Dermis microvascular lymphatic vessel endothelial cell (primary cell): Measurements from ENCODE around the gene OLIG1. TPM values are rescaled to one million over a fixed set of nuclear protein-coding genes. Genes with fewer than 3 reads are reported as not detected.

Source experiments
- DNase-seq, 2 donors: peaks; one replicate each; pipeline versions ENCODE4 v3.0.0 to v3.0.0-alpha.2; 2010; ENCODE audit warnings: low read depth in 2 of 2
- total RNA-seq: library from RNA; depleted of rRNA; stranded (reverse); fragments of >200 nt; gene quantifications from 2 replicates; pipeline ENCODE4 v1.2.1, GENCODE V29; 2014

The OLIG1 gene
- total RNA-seq, 1 donor from 2014 or later, result not detected

- no peak for DNase-seq
Observed at GRCh38 chr21:33030633-33031032, 39.3 kb upstream of the OLIG1 start.

GRCh38 chr21:33031152-33031911 is 38.6 kb upstream of the OLIG1 start:
- DNase-seq, result no peak

- DNase-seq, result no peak
Observed at GRCh38 chr21:33032434-33033047, 37.4 kb upstream of the OLIG1 start.

GRCh38 chr21:33033094-33033951 is 36.6 kb upstream of the OLIG1 start:
- DNase-seq, result no peak

GRCh38 chr21:33033961-33034413 is 36.0 kb upstream of the OLIG1 start:
- DNase-seq, result no peak

GRCh38 chr21:33035147-33035546 is 34.8 kb upstream of the OLIG1 start:
- no peak for DNase-seq

- peak; percentile 73 to 90 for DNase-seq
Observed at GRCh38 chr21:33036430-33037162, 33.3 kb upstream of the OLIG1 start.

GRCh38 chr21:33037501-33037900 is 32.4 kb upstream of the OLIG1 start:
- DNase-seq, result no peak

GRCh38 chr21:33039536-33039935 is 30.4 kb upstream of the OLIG1 start:
- DNase-seq, result peak; percentile 48 to 55

- no peak for DNase-seq
Observed at GRCh38 chr21:33040215-33040614, 29.7 kb upstream of the OLIG1 start.

- no peak for DNase-seq
Observed at GRCh38 chr21:33041981-33042380, 28.0 kb upstream of the OLIG1 start.

- DNase-seq, result peak; percentile 51 to 82
Observed at GRCh38 chr21:33042812-33043211, 27.1 kb upstream of the OLIG1 start.

GRCh38 chr21:33046455-33046854 is 23.5 kb upstream of the OLIG1 start:
- no peak for DNase-seq

- no peak for DNase-seq
Observed at GRCh38 chr21:33047231-33047630, 22.7 kb upstream of the OLIG1 start.

- no peak for DNase-seq
Observed at GRCh38 chr21:33051925-33052324, 18.0 kb upstream of the OLIG1 start.

GRCh38 chr21:33053951-33054350 is 16.0 kb upstream of the OLIG1 start:
- no peak for DNase-seq

- DNase-seq, result no peak
Observed at GRCh38 chr21:33055991-33056390, 13.9 kb upstream of the OLIG1 start.

- no peak for DNase-seq
Observed at GRCh38 chr21:33057385-33057940, 12.5 kb upstream of the OLIG1 start.

- no peak for DNase-seq
Observed at GRCh38 chr21:33058527-33058926, 11.4 kb upstream of the OLIG1 start.

- no peak for DNase-seq
Observed at GRCh38 chr21:33058957-33059356, 11.0 kb upstream of the OLIG1 start.

GRCh38 chr21:33059380-33059841 is 10.5 kb upstream of the OLIG1 start:
- no peak for DNase-seq
